ENCODE measurements around the gene RBM39.
"Not testable (repeated sequence)": the region's sequence is repeated elsewhere in the genome, so short reads cannot be mapped to it uniquely, and the experiment has no call there.

RBM39 gene

DNA sequence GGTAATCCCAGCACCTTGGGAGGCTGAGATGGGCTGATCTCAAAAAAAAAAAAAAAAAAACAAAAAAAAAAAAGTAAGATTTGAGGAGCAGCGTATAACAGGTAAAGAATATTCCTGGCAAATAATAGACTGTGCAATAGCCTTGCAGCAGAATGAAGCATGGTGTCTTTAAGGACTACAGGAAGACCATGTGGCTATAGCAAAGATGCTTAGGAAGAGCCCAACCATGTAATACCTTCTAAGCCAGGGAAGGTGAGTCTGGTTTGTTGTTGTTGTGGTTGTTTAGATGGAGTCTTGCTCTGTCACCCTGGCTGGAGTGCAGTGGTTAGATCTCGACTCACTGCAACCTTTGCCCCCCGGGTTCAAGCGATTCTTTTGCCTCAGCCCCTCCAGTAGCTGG is 14.3 kb upstream of the RBM39 start:
- DNase-seq (ENCODE audit: low read depth in 1 of 2, low spot score in 1 of 2) = no peak

DNA sequence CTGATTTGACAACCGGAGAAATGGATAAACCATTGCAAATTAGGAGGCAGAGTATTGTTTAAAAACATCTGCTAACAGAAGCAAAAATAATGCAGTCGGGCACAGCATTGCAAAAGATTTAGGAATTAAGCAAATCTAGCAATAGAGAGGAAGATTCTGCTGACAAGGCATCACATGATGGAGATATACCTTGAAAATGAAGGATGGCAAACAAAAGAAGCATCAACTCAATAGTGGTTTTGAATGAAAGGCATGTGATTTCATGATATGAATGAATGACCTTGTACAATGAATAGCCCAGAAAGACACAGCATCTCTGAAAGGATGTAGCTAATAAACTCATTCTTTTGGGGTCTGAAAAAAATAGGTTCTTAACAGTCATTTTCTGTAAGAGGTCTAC is 8.6 kb upstream of the RBM39 start:
- DNase-seq (ENCODE audit: low read depth in 1 of 2, low spot score in 1 of 2) = no peak

DNA sequence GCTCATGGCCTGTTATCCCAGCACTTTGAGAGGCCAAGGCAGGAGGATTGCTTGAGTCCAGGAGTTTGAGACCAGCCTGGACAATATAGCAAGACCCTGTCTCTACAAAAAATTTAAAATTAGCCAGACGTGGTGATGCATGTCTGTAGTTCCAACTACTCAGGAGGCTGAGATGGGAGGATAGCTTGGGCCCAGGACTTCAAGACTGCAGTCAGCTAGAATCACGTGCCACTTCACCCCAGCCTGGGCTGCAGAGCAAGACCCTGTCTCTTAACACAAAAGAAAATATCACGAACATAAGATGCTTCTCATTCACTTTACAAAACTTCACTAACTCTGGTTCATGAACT is 2.4 kb upstream of the RBM39 start:
- DNase-seq (ENCODE audit: low read depth in 1 of 2, low spot score in 1 of 2) = not testable (repeated sequence)

- no peak for DNase-seq (ENCODE audit: low read depth in 1 of 2, low spot score in 1 of 2)
Observed at GRCh38 chr20:35743693-35744491, 1.8 kb upstream of the RBM39 start.

DNA sequence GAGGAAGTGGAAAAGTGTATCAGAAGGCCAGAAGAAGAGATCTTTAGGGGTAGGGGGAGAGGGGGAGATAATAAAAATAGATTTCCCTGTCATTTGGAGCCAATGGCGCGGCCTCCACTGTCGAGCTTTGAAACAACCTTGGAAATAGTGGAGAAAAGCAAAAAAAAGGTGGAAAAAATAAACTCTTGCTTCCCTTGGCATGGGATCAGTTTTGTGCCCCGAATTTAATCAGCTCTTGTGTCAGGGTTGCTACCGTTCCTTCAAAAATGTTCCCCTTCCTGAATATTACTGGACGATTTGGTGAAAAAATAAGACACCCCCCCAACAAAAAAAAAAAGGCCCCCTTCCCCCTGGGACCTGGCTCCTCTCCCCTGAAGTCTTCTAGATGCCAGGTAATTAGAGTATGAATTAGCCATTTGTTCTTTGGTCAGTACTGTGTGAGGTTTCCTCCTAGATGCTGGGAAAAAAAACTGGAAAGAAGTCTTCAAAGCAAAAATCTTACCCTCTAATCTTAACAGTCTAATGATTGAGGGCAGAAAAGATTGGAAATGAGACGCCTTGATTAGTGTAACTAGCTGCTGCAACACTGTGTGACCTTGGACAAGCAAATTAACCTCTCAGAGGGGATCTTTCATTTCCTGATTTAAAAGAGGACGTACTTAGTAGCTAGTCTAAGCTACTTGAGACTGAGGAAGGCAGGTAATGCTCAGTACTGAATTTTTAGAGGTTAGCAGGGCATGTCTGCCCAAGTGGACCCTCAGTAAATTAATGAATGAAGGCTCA is 872 bp upstream of the RBM39 start:
- DNase-seq (ENCODE audit: low read depth in 1 of 2, low spot score in 1 of 2) = no peak

DNA sequence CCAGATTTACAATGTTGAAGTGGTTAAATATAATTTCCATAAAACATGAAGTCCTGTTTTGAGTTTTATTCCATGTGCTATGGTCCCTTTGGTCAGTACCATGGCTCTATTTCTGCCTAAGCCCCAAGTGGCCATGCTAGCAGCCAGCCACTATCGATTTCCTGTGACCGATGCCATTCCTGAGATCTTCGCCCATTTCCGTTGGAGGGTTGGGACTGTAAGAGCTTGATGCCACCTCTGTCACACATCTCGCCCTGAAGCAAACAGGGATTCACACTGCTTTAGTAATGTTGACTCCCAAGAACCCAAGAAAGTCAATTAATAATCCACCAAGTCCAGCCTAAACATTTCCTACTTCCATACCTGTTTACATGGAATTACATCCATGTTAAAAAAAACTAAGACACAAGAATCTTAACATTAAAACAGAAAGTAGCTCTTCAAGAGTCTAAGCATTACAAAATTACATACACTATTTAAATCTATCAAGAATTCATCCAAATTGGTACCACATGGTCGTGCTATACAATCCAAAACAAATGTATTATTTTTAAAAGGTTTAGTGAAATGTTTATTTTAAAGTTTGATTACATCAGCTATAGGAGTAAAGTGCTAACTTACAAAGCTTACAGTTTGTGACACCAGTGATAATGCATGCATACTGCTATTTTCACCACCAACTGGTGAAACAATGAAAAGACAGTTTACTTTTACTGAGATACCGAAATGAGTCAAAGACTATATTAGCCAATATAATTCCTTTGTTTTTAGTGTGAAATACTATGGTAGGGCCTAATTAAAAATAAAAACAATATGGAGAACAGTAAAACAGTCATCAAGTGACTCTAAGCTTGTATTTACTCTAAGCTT is 2.5 kb downstream of the RBM39 start:
- DNase-seq (ENCODE audit: low read depth in 1 of 2, low spot score in 1 of 2) = no peak

GRCh38 chr20:35738410-35739179 is 3.5 kb downstream of the RBM39 start:
- no peak for DNase-seq (ENCODE audit: low read depth in 1 of 2, low spot score in 1 of 2)

DNA sequence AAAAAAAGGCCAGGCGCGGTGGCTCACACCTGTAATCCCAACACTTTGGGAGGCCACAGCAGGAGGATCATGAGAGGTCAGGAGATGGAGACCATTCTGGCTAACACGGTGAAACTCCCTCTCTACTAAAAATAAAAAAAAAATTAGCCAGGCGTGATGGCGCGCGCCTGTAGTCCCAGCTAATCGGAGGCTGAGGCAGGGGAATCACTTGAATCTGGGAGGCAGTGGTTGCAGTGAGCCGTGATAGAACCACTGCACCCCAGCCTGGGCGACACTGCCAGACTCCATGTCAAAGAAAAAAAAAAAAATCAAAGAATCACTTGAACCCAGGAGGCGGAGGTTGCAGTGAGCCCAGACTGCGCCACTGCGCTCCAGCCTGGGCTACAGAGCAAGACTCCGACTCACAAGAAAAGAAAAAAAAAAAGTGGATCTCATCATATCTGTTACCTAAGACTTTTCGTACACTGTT is 4.2 kb downstream of the RBM39 start:
- DNase-seq (ENCODE audit: low read depth in 1 of 2, low spot score in 1 of 2) = no peak

- DNase-seq (ENCODE audit: low read depth in 1 of 2, low spot score in 1 of 2) = no peak
Observed at GRCh38 chr20:35735826-35736470, 6.1 kb downstream of the RBM39 start.

DNA sequence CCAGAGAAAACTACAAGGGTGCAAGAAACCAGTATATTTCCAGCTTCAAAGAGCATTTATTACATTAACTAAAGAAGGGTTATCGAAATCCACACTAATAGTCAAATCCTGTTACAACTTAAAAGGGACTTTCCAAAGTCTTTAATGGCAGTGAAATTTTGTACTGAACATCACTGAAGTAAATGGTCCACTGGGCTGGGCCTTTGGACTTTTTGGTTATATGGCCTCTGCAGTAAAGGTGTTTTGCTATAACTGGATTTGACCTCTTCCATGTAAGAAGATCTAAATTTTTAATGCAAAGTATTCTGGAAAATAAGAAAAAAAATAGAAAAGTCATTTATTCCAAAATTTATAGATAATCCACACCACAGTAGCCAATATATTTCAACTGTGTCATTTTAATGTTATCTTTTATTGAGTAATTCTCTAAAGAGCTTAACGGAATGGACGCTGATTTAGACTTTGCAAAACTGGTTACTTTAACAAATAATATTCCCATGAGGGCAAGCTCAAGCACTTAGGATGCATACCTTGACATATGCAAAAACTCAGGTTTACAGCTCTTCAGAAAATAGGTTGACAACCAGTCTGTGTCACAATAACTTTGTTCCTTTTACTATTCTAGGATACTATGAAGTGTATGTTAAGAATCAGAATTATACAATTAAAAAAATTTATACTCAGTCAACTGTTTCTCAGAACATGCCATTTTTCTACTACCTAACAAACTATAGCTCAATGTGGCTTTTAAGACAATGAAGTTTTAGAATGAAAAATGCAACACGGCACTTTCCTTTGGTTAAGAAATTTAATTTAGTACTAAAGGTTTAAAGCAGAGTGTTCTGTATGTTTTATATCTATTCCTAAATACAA is 7.0 kb downstream of the RBM39 start:
- no peak for DNase-seq (ENCODE audit: low read depth in 1 of 2, low spot score in 1 of 2)

GRCh38 chr20:35734374-35734773 is 7.7 kb downstream of the RBM39 start:
- no peak for DNase-seq (ENCODE audit: low read depth in 1 of 2, low spot score in 1 of 2)

DNA sequence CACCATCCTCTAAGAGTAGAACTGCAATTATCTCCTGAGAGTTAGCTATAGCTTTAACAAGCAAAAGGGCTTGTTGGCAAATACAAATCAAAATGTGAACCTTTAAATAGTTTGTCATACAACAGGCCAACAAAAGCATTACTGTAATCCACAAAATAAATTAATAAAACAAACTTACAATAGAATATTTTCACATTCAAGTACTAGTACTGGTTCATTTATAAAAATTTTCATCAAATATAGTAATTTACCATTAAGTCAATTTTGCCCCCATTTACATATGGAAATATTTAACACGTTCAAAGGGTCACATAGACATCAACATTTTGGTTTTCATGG is 9.4 kb downstream of the RBM39 start:
- no peak for DNase-seq (ENCODE audit: low read depth in 1 of 2, low spot score in 1 of 2)

DNA sequence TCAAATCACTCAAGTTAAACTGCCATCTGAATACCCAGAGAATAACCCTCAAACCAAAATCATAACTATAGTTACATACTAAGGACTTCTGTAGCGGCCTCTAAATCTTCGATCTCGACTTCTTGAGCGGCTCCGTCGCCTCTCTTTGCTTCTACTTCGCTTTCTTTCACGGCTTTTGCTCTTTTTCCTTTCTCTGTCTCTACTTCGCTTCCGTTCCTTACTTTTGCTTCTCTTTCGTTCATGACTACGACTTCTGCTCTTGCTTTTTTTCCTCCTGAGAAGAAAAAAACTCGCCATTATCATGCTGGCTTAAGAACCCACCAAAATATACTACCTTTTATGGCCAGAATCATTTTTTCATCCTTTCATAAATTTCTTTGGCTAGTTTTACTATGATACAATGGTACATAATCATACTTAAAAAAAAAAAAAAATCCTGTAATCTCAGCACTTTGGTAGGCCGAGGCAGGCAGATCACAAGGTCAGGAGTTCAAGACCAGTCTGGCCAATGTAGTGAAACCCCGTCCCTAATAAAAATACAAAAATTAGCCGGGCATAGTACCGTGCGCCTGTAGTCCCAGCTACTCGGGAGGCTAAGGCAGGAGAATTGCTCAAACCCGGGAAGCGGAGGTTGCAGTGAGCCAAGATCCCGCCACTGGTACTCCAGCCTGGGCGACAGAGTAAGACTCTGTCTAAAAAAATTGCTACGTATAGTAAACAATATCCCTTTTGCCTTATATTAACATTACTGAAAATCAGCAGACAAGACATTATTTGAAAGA is 10.0 kb downstream of the RBM39 start:
- DNase-seq (ENCODE audit: low read depth in 1 of 2, low spot score in 1 of 2) = no peak

DNA sequence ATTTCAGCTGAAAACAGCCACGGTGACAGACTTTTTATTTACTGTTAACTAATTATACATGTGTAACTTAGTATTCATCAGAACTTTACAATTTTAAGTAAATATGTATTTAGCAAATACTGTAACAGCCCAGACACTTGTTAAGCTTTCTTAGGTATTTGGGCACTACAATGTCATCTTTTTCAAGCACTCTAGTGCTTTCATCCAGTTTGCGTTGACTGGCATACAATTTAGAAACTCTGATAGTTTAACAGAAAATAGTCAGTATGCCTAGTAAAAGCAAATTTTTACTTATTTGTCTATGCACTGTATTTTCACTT is 10.6 kb downstream of the RBM39 start:
- DNase-seq (ENCODE audit: low read depth in 1 of 2, low spot score in 1 of 2) = no peak

DNA sequence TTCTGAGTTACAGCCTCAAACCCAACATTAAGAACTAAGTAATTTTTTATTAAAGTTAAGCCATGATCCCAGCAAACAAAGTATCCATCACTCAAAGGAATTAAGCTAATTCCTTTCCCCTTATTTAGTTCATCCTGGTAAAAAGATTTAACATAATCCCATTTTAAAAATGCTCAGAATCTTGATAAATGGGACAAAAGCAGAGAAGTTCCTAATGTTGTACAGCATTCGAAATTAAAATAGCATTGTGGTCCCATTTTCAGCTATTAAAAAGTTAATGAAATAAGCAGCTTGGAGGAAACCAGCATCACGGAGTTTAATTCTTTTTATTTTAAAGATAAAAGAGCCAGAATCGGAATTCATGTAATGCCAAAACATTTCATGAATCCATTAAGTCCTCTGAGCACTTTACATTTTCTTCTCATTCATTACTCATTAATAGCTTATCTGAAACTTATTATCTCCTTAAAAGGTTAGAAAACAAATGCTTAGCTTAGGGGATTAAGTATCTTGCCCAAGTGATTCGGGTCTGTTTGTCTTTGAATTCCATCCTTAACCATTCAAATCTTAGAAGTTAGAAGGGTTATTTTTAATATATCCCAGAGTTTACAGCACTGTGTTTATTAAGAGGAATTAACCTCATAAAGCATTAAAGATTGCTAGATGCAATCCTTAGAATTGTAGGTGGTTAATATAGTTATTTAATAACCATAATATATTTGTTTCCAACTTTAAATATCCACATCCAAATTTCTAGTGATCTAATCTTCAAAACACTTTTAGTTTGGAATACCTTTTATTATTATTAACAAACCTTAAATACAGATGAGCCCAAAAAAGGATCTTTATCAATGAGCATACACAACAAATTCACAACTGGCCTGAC is 11.2 kb downstream of the RBM39 start:
- DNase-seq (ENCODE audit: low read depth in 1 of 2, low spot score in 1 of 2) = no peak

DNA sequence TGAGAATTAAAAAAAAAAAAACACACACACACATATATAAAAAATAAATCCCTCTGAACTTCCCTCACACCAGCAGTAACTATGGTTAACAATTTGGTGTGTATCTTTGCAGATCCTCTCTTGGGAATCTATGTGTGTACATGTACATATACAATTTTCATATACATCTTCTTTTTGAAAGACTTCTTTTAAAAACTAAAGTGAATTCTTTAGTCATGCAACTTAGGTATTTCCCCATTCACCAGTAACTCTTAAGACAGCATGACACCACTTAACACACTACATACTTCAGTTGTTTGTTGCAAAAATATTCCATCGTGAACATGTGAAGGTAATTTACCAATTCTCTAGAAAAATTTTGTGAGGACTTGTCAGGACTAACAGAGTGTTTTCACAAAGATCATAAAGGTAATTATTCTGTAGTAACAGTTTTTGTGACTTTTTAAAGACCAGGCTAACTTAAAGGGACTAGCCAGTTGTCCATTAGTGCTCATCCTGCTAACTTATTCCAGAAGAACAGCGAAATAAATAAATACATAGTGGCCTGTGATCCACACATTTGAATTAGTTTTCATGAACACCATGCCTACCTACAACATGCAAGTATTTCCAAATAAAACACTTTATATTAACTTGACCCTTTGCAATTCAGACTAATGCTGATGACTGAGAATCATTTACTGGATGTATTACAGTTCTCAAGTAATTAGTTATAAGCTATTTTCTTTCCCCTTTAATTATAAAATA is 12.1 kb downstream of the RBM39 start:
- DNase-seq (ENCODE audit: low read depth in 1 of 2, low spot score in 1 of 2) = no peak

- DNase-seq (ENCODE audit: low read depth in 1 of 2, low spot score in 1 of 2) = no peak
Observed at GRCh38 chr20:35729283-35729807, 12.7 kb downstream of the RBM39 start.
